Kidney glomerular epithelial cell (primary cell): ENCODE measurements around the gene ZZZ3.
"Not testable (repeated sequence)": the region's sequence is repeated elsewhere in the genome, so short reads cannot be mapped to it uniquely, and the experiment has no call there.

Experiments
- DNase-seq: peaks from one replicate; lab custom pipeline; 2025; lab: John Stamatoyannopoulos, UW

ZZZ3 gene

DNA sequence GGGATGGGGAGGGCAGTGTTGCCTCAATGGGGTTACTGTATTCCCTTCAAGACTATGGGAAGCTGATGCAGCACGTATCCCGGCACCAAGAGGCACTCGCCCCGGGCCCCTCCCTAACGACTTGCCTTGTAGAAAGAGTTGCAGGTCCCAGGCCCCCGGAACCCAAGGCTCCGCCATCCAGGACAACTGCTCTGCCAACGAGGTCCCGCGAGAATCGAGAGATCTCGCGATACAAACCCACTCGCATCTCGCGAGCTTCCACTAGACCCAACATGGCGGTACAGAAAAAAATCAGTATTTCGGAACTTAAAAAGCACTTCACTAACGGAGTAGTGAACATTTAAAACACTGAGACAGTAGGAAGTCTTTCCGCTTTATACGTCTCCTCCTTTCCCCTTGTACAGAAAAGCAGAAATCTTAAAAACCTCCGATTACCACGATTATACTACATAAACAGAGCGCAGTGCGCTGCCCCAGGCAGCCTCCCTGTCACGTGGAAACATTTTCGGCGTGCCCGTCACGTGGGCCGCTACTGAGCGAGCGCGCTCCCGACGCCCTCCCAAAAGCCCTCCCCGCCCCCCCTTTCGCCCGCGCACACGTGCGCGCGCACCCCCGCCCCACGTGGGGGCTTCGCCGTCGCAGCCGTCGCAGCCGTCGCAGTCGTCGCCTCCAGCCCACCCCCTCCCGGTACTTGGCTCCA is at the start of gene ZZZ3:
Gene ZZZ3 (minus strand): TSS at position 199 of the 700 bp plus-strand sequence. CDS start 49,304 bp downstream, outside the sequence.
- peak; percentile 90 for DNase-seq

DNA sequence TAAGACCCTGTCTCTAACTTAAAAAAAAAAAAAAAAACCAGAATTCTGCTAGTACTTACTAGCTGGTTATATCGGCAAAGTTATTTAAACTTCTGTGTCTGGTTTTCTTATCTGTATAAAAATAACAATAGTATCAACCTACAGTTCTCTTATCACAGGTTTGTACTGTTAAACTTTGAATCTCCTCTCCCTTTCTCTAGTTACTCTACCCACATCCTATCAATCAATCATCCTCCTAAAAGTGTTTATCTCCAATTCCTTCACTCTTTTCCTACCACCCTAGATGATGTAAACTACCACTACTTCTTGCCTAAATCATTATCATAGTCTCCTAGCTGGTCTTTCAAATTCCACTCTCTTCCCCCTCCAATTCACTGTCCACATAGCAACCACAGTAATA is 49.6 kb upstream of the ZZZ3 start:
- no peak for DNase-seq

DNA sequence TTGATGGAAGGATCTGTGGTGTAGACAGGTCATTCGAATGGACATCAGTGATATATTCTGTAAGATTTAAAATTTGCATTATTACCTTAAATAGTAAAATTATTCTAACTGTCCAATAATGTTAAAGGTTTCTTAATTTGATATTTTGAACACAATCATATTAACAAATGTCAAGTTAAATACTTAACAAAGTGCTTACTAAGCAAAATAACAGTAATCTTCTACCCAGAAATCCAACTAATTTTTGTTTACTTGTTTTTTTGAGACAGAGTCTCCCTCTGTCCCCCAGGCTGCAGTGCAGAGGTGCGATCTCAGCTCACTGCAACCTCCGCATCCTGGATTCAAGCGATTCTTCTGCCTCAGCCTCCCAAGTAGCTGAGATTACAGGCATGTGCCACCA is 43.2 kb upstream of the ZZZ3 start:
- no peak for DNase-seq

DNA sequence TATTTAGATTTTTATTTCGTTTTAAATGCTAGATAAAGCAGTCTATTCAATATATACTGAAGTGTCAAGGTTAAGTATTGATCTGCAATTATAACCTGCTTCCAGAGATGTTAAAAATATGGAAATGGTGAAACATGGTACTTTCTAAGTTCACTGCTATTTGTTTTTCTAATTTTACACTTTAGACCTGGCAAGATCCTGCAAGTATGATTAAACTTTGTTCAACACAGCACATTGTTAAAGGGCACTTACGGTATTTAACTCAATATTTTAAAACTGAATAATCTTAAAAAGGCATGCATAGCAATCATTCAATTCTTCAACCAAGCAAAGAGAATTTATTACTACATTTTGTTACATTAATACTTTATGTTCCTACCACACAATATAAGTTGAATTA is 35.7 kb upstream of the ZZZ3 start:
- DNase-seq, result no peak

DNA sequence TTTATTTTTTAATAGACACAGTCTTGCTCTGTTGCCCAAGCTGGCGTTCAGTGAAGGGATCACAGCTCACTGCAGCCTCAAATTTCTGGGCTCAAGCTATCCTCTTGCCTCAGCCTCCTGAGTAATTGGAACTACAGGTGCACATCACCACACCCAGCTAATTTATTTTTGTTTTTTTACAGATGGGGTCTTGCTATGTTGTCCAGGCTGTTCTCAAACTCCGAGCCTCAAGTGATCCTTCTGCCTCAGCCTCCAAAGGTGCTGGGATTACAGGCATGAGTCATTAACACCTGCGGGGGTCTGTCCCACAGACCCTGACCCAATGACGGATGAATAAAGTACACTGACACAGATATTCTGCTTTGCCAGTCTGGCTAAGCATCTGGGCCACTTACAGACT is 33.6 kb upstream of the ZZZ3 start:
- no peak for DNase-seq

DNA sequence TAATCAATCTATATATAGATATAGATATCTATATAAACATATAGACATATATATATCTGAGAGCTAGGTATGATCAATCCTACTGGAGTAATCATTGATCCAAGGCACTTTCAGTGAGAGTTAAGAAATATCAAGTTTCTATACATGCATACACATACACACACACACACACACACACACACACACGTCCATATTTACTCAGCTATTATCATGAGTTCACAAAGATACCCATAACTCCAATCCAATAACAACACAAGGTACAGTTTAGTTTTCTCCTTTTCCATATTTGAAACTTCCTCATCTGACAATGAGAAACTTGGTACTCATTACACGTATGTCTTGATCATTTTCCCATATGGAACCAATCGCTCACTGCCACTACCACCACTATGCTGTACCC is 27.3 kb upstream of the ZZZ3 start:
- DNase-seq, result no peak

DNA sequence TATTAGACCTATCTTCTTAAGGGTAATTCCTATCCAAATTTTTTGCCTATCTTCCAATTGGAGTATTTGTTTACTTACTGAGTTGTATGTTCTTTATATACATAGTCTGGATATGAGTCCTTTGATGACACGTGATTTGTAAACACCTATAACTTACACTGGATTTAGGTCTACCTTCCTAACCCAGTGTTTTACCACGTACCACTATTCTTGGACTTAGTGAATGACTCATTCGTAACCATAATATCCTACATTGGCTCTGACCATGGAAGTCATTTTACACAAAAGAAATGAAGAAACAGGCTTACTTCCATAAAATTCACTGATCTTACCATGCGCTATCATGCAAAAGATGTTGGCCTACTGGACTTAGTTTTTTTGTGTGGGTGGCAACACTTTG is 23.9 kb upstream of the ZZZ3 start:
- no peak for DNase-seq

DNA sequence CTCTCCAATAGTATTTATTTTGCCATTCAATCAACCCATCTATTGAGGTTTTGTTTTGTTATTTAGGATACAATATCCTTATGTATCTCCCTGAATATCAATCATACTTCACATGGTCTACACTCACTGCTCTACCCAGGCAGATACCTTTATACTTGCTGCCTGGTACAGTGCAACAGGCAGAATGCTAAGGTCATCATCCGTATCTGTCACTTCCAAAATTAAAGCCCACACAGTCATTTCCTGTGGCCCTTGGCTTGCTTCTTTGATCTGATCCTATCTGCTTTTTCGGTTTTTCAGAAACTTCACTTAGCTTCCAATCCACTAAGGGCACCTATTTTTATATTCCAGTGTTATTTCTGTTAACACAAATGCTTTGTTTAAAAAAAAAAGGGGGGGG is 22.3 kb upstream of the ZZZ3 start:
- DNase-seq, result no peak

DNA sequence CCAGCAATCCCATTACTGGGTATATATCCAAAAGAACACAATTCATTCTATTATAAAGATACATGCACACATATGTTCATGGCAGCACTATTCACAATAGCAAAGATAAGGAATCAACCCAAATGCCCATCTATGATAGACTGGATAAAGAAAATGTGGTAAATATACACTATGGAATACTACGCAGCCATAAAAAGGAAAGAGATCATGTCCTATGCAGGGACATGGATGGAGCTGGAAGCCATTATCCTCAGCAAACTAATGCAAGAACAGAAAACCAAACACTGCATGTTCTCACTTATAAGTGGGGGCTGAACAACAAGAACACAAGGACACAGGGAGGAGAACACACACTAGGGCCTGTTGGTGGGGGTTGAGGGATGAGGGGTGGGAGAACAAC is 17.2 kb upstream of the ZZZ3 start:
- not testable (repeated sequence) for DNase-seq

DNA sequence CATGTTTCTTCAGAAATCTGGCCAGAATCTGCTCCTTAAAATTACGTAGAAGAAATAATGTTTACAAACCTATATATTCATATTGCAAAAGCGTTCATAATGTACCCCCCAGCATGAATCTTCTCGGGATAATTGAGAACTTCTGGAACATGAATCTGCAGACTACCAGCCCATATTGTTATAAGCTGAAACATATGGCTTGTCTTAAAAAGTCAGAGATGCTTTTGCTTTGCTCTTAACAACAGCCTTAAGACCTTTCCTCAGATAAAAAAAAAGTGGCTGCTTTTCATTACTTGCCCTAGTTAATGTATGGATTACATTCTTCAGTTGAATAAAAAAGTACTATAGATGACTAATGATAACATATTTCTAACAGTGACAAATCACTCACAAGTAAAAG is 15.0 kb upstream of the ZZZ3 start:
- DNase-seq, result no peak

DNA sequence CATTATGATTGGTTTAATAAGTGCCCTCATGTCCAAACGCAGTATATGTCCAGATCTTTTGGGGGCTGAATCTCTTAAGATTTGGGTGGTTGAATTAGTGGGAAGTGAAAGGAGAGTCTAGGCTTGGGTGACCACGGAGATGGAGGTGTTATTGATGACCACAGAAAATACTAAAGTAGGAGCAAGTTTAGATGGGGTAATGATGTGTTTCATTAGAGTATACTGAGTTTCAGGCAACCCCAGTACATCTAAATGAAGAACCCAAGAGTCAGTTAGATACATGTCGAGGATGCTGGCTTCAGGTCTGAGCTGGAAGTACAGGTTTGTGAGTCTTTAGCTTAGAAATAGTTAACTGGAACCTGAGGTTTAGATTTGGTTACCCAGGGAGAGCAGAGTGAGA is 6.5 kb upstream of the ZZZ3 start:
- DNase-seq, result no peak

DNA sequence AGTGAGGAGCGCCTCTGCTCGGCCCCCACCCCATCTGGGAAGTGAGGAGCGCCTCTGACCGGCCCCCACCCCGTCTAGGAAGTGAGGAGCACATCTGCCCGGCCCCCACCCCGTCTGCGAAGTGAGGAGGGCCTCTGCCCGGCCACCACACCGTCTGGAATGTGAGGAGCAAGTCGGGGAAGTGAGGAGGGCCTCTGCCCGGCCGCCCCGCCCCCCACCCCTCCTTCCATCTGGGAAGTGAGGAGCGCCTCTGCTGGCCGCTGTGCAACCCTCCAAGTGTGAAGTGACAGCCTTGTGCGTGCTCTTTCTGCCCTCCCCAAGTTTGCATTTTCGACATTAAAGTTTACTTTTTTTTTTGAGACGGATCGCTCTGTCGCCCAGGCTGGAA is 5.1 kb upstream of the ZZZ3 start:
- no peak for DNase-seq

DNA sequence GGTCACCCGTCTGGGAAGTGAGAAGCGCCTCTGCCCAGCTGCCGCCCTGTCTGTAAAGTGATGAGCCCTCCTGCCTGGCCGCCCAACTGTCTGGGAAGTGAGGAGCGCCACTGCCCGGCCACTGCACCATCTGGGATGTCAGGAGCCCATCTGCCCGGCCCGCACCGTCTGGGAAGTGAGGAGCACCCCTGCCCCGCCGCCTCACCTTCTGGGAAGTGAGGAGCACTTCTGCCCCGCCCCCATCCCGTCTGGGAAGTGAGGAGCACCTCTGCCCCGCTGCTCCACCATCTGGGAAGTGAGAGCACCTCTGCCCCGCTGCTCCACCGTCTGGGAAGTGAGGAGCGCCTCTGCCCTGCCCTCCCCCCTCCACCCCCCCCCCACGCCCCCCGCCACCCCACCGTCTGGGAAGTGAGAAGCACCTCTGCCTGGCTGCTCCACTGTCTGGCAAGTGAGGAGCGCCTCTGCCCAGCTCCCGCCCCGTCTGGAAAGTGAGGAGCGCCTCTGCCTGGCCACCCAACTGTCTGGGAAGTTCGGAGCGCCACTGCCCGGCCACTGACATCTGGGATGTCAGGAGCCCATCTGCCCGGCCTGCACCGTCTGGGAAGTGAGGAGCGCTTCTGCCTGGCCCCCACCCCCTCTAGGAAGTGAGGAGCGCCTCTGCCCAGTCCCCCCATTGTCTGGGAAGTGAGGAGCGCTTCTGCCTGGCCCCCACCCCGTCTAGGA is 4.5 kb upstream of the ZZZ3 start:
- no peak for DNase-seq

DNA sequence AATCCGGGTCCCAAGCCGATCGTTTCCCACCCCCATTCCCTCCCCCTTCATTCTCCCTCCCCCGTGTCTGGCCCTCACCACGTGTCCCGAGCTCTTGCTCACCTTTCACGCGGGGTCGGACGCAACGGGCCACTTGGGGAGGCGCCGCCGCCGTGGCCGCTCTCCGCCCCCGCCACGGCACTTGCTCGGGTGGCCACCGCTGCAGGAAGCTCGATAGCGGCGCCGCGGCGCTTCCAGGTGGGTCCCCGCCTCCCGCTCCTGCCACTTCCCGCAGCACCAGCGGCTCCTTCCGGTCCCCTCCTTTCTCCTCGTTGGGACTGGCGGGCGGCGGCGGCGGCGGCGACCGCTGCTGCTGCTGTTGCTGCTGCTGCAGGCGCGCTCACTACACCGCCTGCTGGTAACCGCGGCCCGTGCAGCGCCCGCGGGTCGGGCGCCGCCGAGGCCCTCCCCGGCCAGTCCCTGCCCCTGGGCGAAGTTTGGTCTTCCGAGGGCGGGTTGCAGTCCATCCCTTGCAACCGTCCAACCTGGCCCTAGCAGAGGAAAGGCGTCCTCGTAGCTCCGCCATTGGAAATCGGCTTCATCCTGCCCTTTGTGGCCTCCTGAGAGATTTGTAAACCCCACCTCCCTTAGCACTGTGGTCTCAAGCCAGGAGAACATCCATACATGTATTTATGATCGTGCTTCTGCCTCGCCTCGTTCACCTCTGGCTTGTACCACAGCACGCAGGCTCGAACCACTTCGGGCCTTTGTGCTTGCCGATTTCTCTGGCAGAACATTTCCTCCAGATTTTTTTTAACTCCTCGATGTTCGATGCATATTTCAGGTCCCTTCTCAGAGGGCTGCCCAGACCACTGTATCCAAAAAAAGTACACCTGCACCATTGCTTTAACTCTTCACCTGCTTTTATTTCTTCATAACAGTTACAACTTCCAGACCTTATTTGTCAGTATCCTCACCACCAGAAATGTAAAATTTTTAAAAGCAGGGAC is 996 bp upstream of the ZZZ3 start:
- peak; percentile 95 for DNase-seq

DNA sequence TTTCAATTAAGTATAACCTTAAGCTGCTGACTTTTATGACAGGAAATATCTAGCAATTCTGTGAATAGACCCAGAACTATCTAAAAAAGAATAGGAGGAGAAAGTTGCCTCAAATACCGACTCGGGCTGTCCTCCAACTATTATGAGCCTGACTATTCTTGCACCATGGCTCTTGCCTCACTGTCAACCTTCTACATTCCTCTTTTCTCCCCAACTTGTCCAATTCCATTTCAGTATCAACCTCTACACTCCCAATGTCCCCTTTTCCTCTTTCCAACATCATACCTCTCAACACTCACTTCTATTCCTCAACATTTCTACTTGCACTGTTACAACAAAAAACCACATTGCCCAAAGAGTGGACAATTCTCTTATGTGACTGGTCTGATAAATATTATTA is 2.3 kb downstream of the ZZZ3 start:
- DNase-seq, result no peak

DNA sequence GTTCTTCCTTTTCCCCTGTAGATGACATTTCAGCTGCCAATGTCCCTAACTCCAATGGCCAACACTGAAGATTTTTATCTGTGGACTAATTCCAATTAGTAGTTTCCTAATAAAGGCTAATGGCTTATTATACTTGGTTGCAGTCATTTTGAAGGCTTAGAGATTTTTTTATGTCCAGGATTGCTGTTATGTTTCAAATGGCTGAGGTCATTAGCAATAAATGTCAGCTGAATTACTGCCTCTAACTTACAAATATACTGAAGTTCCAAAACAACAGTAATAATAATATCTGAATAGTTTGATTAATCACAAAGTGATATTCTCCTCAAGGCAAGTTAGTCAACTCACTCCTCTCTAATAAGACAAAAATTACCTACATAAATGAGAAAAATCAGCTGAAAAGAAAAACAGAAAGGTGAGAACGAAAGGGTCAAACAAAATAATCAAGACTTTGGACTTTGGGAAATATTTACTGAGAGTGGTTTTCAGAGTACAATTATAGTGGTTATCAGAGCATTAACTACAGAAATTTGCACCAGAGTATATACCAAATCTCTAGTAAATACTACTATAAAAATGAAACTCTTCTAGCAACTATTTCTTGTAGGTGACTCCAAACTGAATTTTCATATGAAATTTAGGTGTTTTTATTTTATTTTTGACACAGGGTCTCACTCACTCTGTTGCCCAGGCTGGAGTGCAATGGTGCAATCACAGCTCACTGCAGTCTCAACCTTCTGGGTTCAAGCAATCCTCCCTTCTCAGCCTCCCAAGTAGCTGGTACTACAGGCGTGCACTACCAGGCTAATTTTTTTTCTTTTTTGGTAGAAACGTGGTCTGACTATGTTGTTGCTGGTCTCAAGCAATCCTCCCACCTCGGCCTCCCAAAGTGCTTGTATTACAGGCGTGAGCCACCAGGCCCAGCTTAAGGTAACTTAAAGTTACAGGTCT is 3.5 kb downstream of the ZZZ3 start:
- DNase-seq, result no peak

DNA sequence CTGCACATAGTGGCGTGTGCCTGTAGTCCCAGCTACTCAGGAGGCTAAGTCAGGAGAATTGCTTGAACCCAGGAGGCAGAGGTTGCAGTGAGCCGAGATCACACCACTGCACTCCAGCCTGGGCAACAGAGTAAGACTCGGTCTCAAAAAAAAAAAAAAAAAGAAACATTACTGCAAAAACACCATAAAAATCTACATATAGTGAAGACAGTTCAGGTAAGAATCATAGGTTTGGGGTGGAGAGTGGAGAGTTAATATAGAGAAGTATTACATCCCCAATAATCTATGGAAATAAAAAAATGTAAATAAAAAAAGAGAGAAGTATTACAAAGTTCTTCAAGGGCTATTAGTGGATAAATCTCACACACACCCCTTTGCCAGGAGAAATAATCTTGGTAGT is 7.7 kb downstream of the ZZZ3 start:
- DNase-seq, result not testable (repeated sequence)

DNA sequence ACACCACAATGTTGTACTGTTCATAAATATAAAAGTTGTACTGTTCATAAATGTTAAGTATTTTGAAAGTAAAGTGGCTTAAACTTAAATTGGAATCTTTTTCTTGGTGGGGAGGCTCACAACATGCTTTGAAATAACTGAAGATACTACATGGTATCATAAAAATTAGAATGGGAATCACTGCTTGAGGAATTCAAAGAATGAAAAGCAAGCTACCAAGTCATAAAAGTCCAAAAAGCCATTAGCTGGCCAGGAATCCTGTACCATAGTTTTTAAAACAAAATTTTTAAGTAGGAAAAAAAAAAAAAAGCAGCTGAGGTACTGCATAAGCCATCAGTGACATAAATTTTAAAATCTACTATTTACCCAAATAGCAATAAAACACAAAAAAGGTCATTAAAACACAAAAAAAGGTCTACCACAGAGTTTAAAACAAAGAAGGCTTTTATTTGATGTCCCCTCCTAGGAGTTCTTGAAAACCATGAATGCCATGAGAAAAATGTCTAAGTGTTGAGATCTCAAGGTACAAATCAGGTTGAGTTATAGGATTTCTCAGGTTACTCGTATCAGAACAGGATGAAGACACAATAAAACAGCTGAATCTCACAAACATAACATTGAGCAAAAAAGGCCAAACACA is 8.6 kb downstream of the ZZZ3 start:
- no peak for DNase-seq

DNA sequence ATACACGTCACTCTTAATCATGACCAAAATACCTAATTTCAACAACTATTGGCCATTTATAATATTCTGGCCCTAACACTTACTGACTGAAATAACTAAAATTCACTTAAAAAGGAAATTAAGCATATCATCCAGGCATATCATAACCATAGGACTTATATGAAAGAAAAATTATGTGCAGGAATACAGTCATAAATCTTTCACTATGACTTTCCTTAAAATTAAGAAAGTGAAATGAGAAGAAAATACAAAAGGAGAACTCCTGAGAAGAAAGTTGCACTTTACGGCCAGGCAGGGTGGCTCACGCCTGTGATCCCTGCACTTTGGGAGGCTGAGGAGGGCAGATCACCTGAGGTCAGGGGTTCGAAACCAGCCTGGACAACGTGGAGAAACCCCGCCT is 9.4 kb downstream of the ZZZ3 start:
- no peak for DNase-seq

DNA sequence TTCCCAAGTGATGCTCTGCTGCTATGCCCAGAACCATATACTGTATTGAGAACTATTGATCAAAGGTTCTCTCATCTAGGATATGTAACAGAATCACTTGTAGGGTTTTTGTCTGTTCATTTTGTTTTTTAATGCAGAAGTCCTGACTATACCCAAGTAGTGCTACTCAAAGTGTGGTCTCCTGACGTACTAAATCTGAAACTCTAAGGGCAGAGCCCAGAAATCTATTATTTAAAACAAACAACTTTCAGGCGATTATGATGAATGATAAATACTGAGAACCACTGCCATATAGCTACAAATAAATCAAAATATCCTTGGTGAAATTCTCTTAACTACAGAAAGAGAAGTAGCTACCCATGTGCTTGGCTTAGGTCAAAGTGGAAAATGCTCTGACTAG is 10.1 kb downstream of the ZZZ3 start:
- DNase-seq, result no peak

DNA sequence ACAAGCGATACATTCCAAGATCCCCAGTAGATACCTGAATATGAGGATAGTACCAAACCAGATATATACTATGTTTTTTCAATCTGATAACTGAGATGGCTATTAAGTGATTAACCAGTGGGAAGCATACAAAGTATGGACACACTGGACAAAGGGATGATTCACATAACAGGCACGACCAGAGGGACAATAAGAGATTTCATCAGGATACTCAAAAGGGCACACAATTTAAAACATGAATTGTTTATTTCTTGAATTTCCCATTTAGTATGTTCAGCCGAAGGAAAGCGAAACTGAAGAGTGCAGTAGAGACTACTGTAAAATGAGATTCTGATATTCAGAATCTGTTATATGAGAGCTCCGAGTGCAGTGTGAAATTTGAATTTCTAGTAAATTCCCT is 10.6 kb downstream of the ZZZ3 start:
- no peak for DNase-seq
